Activated CD4-positive, alpha-beta T cell treated with anti-CD3 and anti-CD28 coated beads, Interleukin-2, amount 10 ng/mL, durations not matched to agents 24 days and 14 days (primary cell): ENCODE results near the gene PPP1R13L. TPM values are rescaled to one million over a fixed set of nuclear protein-coding genes. Genes with fewer than 3 reads are reported as not detected.

Experiments
- DNase-seq: peaks from one replicate; pipeline ENCODE4 v3.0.0; 2022
- H3K27ac Mint-ChIP-seq: one replicate; pipeline ENCODE4 v1.8.0; 2022; ENCODE audit warnings: mild to moderate bottlenecking, mixed read lengths
- H3K27me3 Mint-ChIP-seq: one replicate; pipeline ENCODE4 v1.8.0; 2022; ENCODE audit warnings: mixed read lengths
- H3K36me3 Mint-ChIP-seq: one replicate; pipeline ENCODE4 v1.8.0; 2022; ENCODE audit warnings: low read depth, mild to moderate bottlenecking, mixed read lengths
- H3K4me1 Mint-ChIP-seq: one replicate; pipeline ENCODE4 v1.8.0; 2021; ENCODE audit warnings: mixed read lengths
- H3K4me3 Mint-ChIP-seq: one replicate; pipeline ENCODE4 v1.8.0; 2022; ENCODE audit warnings: mild to moderate bottlenecking, moderate library complexity, mixed read lengths
- H3K9me3 Mint-ChIP-seq: one replicate; pipeline ENCODE4 v1.8.0; 2021; ENCODE audit warnings: mixed read lengths
- intact Hi-C: fragments of 100-400 bp; cut with micrococcal nuclease; formaldehyde crosslinking; loops from one replicate; pipeline ENCODE4 v1.15.1; 2023
- total RNA-seq: library from RNA; stranded (reverse); gene quantifications from 2 replicates; pipeline ENCODE4 v1.2.3, GENCODE V29; 2022

PPP1R13L gene
- total RNA-seq, 1 donor from 2014 or later: 13.4 TPM

- intact Hi-C loops: no loop called here
- H3K4me3 Mint-ChIP-seq: no peak overlapping the region
- DNase-seq: no peak
- no peaks in the 10 kb centered on the region for H3K9me3 Mint-ChIP-seq
- H3K36me3 Mint-ChIP-seq: no peaks in the 10 kb centered on the region
- peaks cover 7% of the 10 kb centered on the region for H3K27me3 Mint-ChIP-seq
- H3K27ac Mint-ChIP-seq: no peak overlapping the region
- H3K4me1 Mint-ChIP-seq: peaks cover 3% of the 10 kb centered on the region
Observed at GRCh38 chr19:45333609-45334303, 71.1 kb downstream of the PPP1R13L start.

DNA sequence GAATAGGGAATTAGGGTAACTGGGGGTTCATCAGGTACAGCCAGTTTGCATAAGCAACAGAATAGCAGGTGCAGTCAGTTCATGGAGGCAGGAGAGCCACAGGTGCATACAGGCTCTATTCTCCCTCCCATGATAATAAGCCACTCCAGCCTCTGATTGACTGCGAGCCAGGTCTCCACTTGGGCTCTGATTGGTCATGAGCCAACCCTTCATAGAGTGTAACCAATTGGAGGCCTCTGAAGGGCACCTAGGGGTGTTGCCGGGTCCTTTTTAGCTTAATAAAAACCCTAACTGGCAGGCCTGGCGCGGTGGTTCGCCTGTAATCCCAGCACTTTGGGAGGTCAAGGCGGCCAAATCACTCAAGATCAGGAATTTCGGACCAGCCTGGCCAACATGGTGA is 73.5 kb downstream of the PPP1R13L start:
- intact Hi-C loops: no loop called here
- H3K27me3 Mint-ChIP-seq: peaks cover 4% of the 10 kb centered on the region
- DNase-seq: no peak
- H3K27ac Mint-ChIP-seq: no peak overlapping the region
- no peaks in the 10 kb centered on the region for H3K9me3 Mint-ChIP-seq
- H3K36me3 Mint-ChIP-seq: no peaks in the 10 kb centered on the region
- H3K4me1 Mint-ChIP-seq: peaks cover under 1% of the 10 kb centered on the region
- H3K4me3 Mint-ChIP-seq: no peak overlapping the region

Other genes with a start within 250 kb of the PPP1R13L start
- 0.16 and 0.28 TPM in 2 replicates for gene NKPD1, start 244.1 kb downstream of the PPP1R13L start, total RNA-seq
- 24.7 and 28.5 TPM in 2 replicates for gene TRAPPC6A, start 226.8 kb downstream of the PPP1R13L start, total RNA-seq
- gene BLOC1S3, start 226.3 kb downstream of the PPP1R13L start, total RNA-seq: 10.1 and 12.2 TPM in 2 replicates
- gene EXOC3L2, start 159.7 kb downstream of the PPP1R13L start, total RNA-seq: not detected in 2 replicates
- 26.1 and 29.0 TPM in 2 replicates for gene MARK4, start 153.8 kb downstream of the PPP1R13L start, total RNA-seq
- not detected in 2 replicates for gene CKM, start 82.2 kb downstream of the PPP1R13L start, total RNA-seq
- gene KLC3, start 64.3 kb downstream of the PPP1R13L start, total RNA-seq: not detected in 2 replicates
- 30.9 and 33.6 TPM in 2 replicates for gene ERCC2, start 34.5 kb downstream of the PPP1R13L start, total RNA-seq
- gene POLR1G, start 1.6 kb upstream of the PPP1R13L start, total RNA-seq: 25.3 and 26.5 TPM in 2 replicates
- 123 and 124 TPM in 2 replicates for gene ERCC1, start 18.8 kb upstream of the PPP1R13L start, total RNA-seq
- 11.3 TPM in 2 replicates for gene FOSB, start 62.9 kb upstream of the PPP1R13L start, total RNA-seq
- gene RTN2, start 92.0 kb upstream of the PPP1R13L start, total RNA-seq: 2.6 and 2.8 TPM in 2 replicates
- gene PPM1N, start 93.4 kb upstream of the PPP1R13L start, total RNA-seq: 1.3 and 1.9 TPM in 2 replicates
- 215 and 219 TPM in 2 replicates for gene VASP, start 102.4 kb upstream of the PPP1R13L start, total RNA-seq
- 14.0 and 15.3 TPM in 2 replicates for gene OPA3, start 179.7 kb upstream of the PPP1R13L start, total RNA-seq
- not detected in 2 replicates for gene GPR4, start 197.1 kb upstream of the PPP1R13L start, total RNA-seq
- 157 and 180 TPM in 2 replicates for gene EML2, start 234.3 kb upstream of the PPP1R13L start, total RNA-seq